Measurements from ENCODE around the gene JDP2.

The JDP2 gene

DNA sequence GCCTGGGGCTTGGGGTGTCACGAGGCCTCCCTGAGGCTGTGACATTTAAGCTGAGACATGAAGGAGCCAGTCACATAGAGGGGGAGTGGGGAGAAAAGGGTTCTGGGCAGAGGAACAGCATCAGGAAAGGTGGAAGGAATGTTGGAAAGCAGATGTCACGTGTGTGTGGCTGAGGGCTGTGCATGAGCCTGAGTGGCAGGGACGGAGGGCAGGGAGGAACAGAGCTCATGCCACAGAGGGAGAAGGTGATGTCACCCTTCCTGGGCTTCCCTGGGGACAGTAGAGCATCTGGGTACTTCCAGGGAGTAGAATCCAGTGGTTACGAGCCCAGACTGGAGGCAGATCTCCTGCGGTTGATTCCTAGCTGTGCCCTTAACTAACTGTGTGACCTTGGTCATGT is 32.0 kb upstream of the JDP2 start:
- H3K36me3 ChIP-seq (ENCODE audit: control insufficient read depth, insufficient read depth, low read length), result no peaks in the 10 kb centered on the region
- no peak overlapping the region for H3K9ac ChIP-seq (ENCODE audit: low read length)
- H3K4me1 ChIP-seq (ENCODE audit: control insufficient read depth, insufficient read depth, low read length), result peaks cover 12% of the 10 kb centered on the region
- no peak overlapping the region for H3K4me3 ChIP-seq (ENCODE audit: low read length)
- no peaks in the 10 kb centered on the region for H3K27me3 ChIP-seq (ENCODE audit: control insufficient read depth, insufficient read depth, low read length)
- H3K27ac ChIP-seq (ENCODE audit: low read depth, low read length), result no peak overlapping the region

DNA sequence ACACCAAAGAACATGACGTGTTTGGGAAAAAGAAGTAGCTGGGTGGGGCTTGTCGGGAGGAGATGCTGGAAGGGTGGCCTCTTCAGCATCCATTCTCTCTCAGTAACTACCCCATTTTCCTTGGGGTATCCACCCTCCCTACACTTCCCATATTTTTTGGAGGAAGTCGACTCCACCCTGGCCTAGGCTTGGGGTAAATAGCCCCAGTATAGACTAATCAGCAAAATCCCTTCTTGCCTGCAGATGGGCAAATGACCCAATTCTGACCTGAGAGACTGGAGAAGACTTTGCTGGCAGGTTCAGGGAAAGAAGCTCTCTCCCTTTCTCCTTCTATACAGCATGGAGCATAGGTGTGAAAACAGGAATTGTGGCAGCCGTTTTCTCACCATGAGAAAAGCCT is 28.5 kb upstream of the JDP2 start:
- Histone ChIP-seq H3K9ac (ENCODE audit: low read length) (no peak overlapping the region), H3K27me3 (ENCODE audit: control insufficient read depth, insufficient read depth, low read length) (no peaks in the 10 kb centered on the region), H3K36me3 (ENCODE audit: control insufficient read depth, insufficient read depth, low read length) (no peaks in the 10 kb centered on the region), H3K4me1 (ENCODE audit: control insufficient read depth, insufficient read depth, low read length) (peaks cover 19% of the 10 kb centered on the region), H3K27ac (ENCODE audit: low read depth, low read length) (peak overlapping the region; percentile 62), H3K4me3 (ENCODE audit: low read length) (no peak overlapping the region)

DNA sequence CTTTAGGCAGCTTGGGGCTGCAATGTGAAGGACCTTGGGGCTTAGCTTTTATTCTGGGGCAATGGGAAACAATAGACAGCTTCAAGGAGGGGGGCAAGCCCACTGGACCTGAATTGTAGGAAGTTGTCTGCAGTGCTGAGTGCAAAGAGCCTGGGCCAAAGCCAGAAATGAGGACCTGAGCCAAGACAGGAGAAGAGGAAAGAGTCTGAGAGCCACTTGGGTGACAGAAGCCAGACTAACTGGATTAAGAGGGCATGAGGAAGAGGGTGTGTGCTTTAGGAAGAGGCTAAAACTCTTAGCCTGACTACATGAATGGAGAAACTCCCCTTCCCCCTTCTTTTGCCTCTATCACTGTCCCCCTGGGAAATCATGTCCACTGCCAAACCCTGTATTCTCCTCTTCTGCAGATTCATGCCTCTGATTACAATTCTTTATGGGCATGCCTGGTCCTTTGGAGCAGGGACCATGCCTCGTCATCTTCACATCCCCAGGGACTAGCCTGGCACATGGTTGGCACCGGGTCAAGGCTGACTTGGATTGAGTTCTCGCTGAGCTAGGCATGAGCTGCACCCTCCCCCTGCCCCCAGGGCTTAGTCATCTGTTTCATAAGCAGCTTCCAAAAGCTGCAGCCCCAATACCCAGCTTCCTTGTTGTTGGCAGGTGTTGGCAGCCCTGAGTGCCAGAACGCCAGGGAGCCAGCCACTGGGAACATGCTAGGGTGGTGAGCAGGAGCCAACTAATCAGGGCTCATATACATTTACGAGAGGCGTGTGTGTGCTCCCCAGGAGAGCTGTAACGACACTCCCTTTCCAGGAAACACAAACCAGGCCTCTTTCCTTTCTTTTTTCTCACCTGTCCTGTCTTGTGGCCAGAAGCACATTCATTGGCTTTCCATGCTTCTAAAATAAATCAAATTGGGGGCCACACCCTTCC is 27.7 kb upstream of the JDP2 start:
- Histone ChIP-seq H3K4me3 (ENCODE audit: low read length) (peak overlapping the region; percentile 11), H3K9ac (ENCODE audit: low read length) (no peak overlapping the region), H3K4me1 (ENCODE audit: control insufficient read depth, insufficient read depth, low read length) (peaks cover 19% of the 10 kb centered on the region), H3K27me3 (ENCODE audit: control insufficient read depth, insufficient read depth, low read length) (no peaks in the 10 kb centered on the region), H3K27ac (ENCODE audit: low read depth, low read length) (peak overlapping the region; percentile 84), H3K36me3 (ENCODE audit: control insufficient read depth, insufficient read depth, low read length) (no peaks in the 10 kb centered on the region)

DNA sequence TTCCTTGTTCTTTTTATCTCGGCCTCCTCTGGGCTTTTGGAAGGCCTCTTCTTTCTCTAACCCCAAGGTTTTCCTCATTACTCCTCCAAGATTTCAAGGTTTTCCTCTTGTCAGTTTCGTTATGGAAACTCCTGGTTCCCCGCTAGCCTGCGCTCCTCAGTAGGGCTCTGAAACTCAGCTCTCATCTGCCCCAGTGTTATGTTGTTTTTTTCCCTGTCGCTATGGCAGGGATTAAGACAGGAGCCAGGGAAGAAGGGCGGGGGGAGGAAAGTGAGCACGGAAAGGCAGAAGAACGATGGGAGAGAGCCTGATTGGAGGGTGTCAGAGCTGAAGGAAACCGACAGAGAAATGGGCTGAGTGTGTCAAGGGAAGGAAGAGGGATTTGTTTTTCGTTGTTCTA is 26.5 kb upstream of the JDP2 start:
- H3K4me3 ChIP-seq (ENCODE audit: low read length), result no peak overlapping the region
- peaks cover 19% of the 10 kb centered on the region for H3K4me1 ChIP-seq (ENCODE audit: control insufficient read depth, insufficient read depth, low read length)
- H3K27me3 ChIP-seq (ENCODE audit: control insufficient read depth, insufficient read depth, low read length), result no peaks in the 10 kb centered on the region
- no peak overlapping the region for H3K9ac ChIP-seq (ENCODE audit: low read length)
- no peaks in the 10 kb centered on the region for H3K36me3 ChIP-seq (ENCODE audit: control insufficient read depth, insufficient read depth, low read length)
- H3K27ac ChIP-seq (ENCODE audit: low read depth, low read length), result peak overlapping the region; percentile 84

DNA sequence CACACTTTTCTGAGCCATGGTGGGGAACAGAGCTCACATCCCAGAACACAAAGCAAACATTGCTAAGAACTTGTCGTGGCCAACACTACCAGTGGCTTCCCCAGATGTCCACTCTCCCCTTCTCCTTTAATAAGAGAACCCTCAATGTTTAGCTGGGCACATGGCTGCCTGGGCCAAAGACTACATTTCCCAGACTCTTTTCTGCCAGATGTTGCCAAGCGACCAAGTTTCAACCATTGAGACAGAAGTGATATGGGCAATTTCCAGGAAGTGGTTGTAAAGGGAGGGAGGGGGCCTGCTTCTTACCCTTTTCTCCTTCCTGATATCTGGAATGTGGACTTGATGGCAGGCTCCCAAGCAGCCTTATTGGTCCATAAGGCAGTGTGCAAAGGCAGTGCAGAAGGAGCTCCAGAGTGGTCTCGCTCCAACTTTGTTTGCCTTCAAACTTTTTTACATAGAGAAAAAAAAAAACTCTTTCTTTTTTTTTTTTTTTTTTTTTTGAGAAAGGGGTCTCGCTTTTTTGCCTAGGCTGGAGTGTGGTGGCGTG is 24.9 kb upstream of the JDP2 start:
- Histone ChIP-seq H3K36me3 (ENCODE audit: control insufficient read depth, insufficient read depth, low read length) (no peaks in the 10 kb centered on the region), H3K27ac (ENCODE audit: low read depth, low read length) (no peak overlapping the region), H3K4me3 (ENCODE audit: low read length) (no peak overlapping the region), H3K27me3 (ENCODE audit: control insufficient read depth, insufficient read depth, low read length) (no peaks in the 10 kb centered on the region), H3K4me1 (ENCODE audit: control insufficient read depth, insufficient read depth, low read length) (peaks cover 19% of the 10 kb centered on the region), H3K9ac (ENCODE audit: low read length) (no peak overlapping the region)

DNA sequence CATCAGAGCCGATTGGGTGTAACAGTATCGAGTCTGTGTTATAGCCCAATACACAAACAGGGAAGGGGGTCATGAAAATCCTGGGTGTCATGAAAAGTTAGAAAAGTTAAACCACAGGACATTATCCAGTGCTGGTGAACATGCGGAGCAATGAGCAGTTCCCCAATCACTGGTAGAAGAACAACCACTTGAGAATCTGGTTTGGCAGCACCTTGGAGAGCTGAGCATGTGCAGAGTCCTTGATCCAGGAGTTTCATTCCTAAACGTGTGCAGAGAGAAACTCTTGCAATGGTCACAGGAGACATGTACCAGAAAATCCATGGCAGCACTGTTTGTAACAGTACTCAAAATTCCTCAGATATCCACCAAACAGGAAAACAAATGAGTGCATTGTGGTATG is 23.0 kb upstream of the JDP2 start:
- H3K27ac ChIP-seq (ENCODE audit: low read depth, low read length), result no peak overlapping the region
- no peaks in the 10 kb centered on the region for H3K36me3 ChIP-seq (ENCODE audit: control insufficient read depth, insufficient read depth, low read length)
- H3K9ac ChIP-seq (ENCODE audit: low read length), result no peak overlapping the region
- peaks cover 16% of the 10 kb centered on the region for H3K4me1 ChIP-seq (ENCODE audit: control insufficient read depth, insufficient read depth, low read length)
- no peaks in the 10 kb centered on the region for H3K27me3 ChIP-seq (ENCODE audit: control insufficient read depth, insufficient read depth, low read length)
- no peak overlapping the region for H3K4me3 ChIP-seq (ENCODE audit: low read length)

DNA sequence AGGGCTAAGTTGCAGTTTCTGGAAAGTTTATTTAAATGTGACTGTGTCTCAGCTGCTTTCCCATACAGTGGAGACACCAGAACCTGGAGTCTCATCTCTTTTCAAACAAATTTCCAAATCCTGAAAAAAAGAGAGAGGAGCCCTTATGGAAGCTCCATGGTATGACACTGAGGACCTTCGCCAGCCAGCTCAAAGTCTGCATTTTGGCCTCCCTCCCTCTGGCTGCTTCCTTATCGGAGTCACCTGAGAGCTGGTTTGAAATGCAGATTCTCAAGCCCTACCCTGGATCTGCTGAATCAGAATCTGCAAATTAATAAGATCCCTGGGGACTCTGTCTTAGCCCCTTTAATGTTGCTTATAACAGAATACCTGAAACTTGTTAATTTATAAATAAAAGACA is 21.7 kb upstream of the JDP2 start:
- H3K27me3 ChIP-seq (ENCODE audit: control insufficient read depth, insufficient read depth, low read length), result no peaks in the 10 kb centered on the region
- H3K36me3 ChIP-seq (ENCODE audit: control insufficient read depth, insufficient read depth, low read length), result no peaks in the 10 kb centered on the region
- peaks cover 7% of the 10 kb centered on the region for H3K4me1 ChIP-seq (ENCODE audit: control insufficient read depth, insufficient read depth, low read length)
- no peak overlapping the region for H3K9ac ChIP-seq (ENCODE audit: low read length)
- no peak overlapping the region for H3K4me3 ChIP-seq (ENCODE audit: low read length)
- H3K27ac ChIP-seq (ENCODE audit: low read depth, low read length), result no peak overlapping the region

DNA sequence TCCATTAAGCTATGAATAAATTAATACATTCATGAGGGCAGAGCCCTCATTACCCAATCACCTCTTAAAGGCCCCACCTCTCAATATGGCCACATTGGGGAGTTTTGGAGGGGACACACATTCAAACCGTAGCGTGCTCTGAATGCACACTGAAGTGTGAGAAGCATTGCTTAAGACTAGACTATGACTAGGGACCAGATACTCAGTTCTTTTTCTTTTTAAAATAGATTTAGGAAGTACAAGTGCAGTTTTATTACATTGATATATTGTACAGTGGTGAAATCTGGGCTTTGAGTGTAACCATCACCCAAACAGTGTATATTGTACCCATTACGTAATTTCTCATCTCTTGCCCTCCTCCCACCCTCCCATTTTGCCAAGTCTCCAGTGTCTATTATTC is 21.0 kb upstream of the JDP2 start:
- H3K27ac ChIP-seq (ENCODE audit: low read depth, low read length), result no peak overlapping the region
- H3K9ac ChIP-seq (ENCODE audit: low read length), result no peak overlapping the region
- H3K27me3 ChIP-seq (ENCODE audit: control insufficient read depth, insufficient read depth, low read length), result no peaks in the 10 kb centered on the region
- H3K4me3 ChIP-seq (ENCODE audit: low read length), result no peak overlapping the region
- peaks cover 2% of the 10 kb centered on the region for H3K4me1 ChIP-seq (ENCODE audit: control insufficient read depth, insufficient read depth, low read length)
- no peaks in the 10 kb centered on the region for H3K36me3 ChIP-seq (ENCODE audit: control insufficient read depth, insufficient read depth, low read length)

DNA sequence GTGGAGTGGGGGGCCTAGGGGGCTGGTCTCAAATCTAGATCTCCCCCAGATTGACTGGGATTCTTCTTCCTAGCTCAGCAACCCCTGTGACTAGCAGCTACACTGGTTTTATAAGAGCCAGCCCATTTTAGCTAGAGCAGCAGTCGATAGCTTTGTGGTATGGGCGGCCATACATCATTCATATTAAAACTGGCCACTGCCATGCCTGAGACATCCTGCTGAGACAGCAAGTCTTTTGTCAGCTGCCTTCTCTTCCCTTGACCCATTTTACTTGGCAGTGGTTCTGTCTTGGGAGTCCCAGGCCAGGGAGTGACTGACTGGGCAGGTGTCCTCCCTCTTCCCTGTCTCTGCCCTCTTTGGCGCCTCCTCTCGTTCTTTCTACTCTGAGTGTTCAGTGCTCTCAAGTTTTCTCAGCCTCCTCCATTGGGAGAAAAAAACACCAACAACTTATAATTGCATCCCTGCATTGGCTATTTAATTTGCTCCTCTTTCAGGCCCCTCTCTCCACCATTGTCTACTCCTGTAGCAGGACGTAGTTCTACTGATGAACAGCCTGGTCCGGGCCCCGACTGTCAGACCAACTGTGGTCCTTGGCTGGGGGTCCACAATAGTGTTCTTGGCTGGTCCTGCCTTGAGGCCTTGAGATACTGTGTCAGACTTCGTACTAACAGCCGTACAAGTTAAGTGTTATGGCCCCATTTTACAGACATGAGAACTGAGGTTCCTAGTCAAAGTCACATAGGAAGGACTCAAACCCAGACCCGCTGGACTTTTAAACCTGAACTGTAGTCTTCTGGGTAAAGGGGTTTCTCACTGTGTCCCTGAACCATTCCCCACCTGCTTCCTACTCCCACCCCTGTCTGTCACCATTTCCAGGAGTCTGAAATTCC is 18.3 kb upstream of the JDP2 start:
- H3K36me3 ChIP-seq (ENCODE audit: control insufficient read depth, insufficient read depth, low read length), result no peaks in the 10 kb centered on the region
- no peak overlapping the region for H3K27ac ChIP-seq (ENCODE audit: low read depth, low read length)
- no peaks in the 10 kb centered on the region for H3K27me3 ChIP-seq (ENCODE audit: control insufficient read depth, insufficient read depth, low read length)
- H3K9ac ChIP-seq (ENCODE audit: low read length), result no peak overlapping the region
- H3K4me1 ChIP-seq (ENCODE audit: control insufficient read depth, insufficient read depth, low read length), result no peaks in the 10 kb centered on the region
- no peak overlapping the region for H3K4me3 ChIP-seq (ENCODE audit: low read length)

DNA sequence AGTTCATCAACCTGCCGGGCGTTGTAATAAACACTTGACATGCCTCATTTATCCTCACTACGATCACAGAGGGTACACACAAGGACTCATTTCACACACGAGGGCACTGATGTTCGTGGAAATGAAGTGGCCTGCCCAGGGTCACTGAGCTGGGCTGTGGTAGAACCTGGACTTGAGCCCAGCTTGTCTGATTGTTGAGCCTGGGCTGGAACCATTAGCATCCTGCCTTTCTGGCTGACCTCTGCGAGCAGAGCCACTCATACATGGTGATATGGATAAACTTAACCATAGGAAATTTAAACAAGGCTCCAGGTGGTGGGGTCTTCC is 16.6 kb upstream of the JDP2 start:
- Histone ChIP-seq H3K9ac (ENCODE audit: low read length) (no peak overlapping the region), H3K36me3 (ENCODE audit: control insufficient read depth, insufficient read depth, low read length) (no peaks in the 10 kb centered on the region), H3K4me1 (ENCODE audit: control insufficient read depth, insufficient read depth, low read length) (no peaks in the 10 kb centered on the region), H3K27ac (ENCODE audit: low read depth, low read length) (no peak overlapping the region), H3K4me3 (ENCODE audit: low read length) (no peak overlapping the region), H3K27me3 (ENCODE audit: control insufficient read depth, insufficient read depth, low read length) (no peaks in the 10 kb centered on the region)

DNA sequence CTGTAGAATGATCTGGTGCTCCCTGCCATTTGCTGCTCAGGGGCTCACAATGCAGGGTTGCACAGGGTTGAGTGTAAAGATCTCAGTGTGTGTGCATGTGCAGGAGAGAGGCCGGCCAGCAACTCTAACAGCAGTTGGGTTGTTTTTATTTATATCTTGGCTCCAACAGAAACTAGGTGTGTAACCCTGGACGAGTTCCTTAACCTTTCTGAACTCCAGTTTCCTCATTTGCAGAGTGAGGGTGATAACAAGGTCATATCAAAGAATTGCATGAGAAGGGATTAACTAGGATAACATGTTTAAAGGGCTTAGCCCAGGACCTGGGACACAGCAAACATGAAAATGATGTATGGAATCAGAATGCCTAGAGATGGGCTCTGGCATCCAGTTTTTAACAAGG is 14.8 kb upstream of the JDP2 start:
- Histone ChIP-seq H3K4me3 (ENCODE audit: low read length) (no peak overlapping the region), H3K27ac (ENCODE audit: low read depth, low read length) (no peak overlapping the region), H3K9ac (ENCODE audit: low read length) (no peak overlapping the region), H3K36me3 (ENCODE audit: control insufficient read depth, insufficient read depth, low read length) (no peaks in the 10 kb centered on the region), H3K4me1 (ENCODE audit: control insufficient read depth, insufficient read depth, low read length) (no peaks in the 10 kb centered on the region), H3K27me3 (ENCODE audit: control insufficient read depth, insufficient read depth, low read length) (no peaks in the 10 kb centered on the region)

DNA sequence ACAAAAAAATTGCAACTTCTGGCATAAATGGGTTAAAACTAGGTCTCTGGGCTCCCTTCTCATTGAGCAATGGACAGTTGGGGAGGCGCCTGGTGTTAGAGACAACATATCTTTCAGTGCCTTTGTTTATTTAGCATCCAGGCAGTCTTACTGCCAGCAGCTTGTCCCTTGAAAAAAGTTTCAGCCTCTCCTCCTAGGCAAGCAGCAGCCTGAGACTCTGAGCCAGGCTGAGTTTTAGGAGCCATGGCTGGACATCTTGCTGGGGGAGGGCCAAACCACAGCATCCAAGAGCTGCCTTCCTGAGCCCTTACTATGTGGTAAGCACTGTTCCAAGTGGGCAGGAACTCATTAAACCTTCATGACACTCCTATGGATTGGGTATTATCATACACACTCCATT is 10.1 kb upstream of the JDP2 start:
- no peaks in the 10 kb centered on the region for H3K27me3 ChIP-seq (ENCODE audit: control insufficient read depth, insufficient read depth, low read length)
- no peak overlapping the region for H3K27ac ChIP-seq (ENCODE audit: low read depth, low read length)
- no peak overlapping the region for H3K9ac ChIP-seq (ENCODE audit: low read length)
- no peak overlapping the region for H3K4me3 ChIP-seq (ENCODE audit: low read length)
- no peaks in the 10 kb centered on the region for H3K4me1 ChIP-seq (ENCODE audit: control insufficient read depth, insufficient read depth, low read length)
- no peaks in the 10 kb centered on the region for H3K36me3 ChIP-seq (ENCODE audit: control insufficient read depth, insufficient read depth, low read length)
